Panc1 (cell line): ENCODE results near the gene C2CD3. TPM values are rescaled to one million over a fixed set of nuclear protein-coding genes. Genes with fewer than 3 reads are reported as not detected.

Experiments used
- ATAC-seq: fragments of 200-7000 bp; cut with Tn5 transposase; 2 replicates; pipeline ENCODE4 v1.9.1; 2020; ENCODE audit warnings: mild to moderate bottlenecking, moderate library complexity
- BruUV-seq: library from RNA; stranded (reverse); fragments of 400-500 nt; replicated peaks from 2 replicates; lab custom pipeline; 2021; lab: Mats Ljungman, UMichigan
- CTCF ChIA-PET: fragments of 300-600 bp; sonication (Branson Sonifier 250); formaldehyde crosslinking; loops from one replicate; lab custom pipeline; 2022; ENCODE audit warnings: antibody characterized with exemption; lab: Charles Lee
- POLR2A ChIA-PET: fragments of 300-600 bp; sonication (Branson Sonifier 250); formaldehyde crosslinking; loops from one replicate; lab custom pipeline; 2022; ENCODE audit warnings: antibody characterized with exemption; lab: Charles Lee
- DNase-seq: peaks from one replicate; pipeline ENCODE4 v3.0.0-alpha.2; 2010; ENCODE audit warnings: low read depth, low spot score
- H3K27ac ChIP-seq: 2 replicates; pipeline ENCODE4 v1.5.1; 2011; ENCODE audit warnings: mild to moderate bottlenecking, low read length, inconsistent platforms
- H3K27me3 ChIP-seq: fragments of 200-500 bp; sonication (Bioruptor generic); 2 replicates; pipeline ENCODE4 v1.6.0; 2014; ENCODE audit warnings: low read length, inconsistent platforms; ENCODE audit not compliant: control insufficient read depth, insufficient read depth
- H3K36me3 ChIP-seq: fragments of 200-500 bp; sonication (Bioruptor generic); 2 replicates; pipeline ENCODE4 v1.5.1; 2014; ENCODE audit warnings: inconsistent platforms, mild to moderate bottlenecking, low read length, moderate library complexity; ENCODE audit not compliant: control insufficient read depth, insufficient read depth
- H3K4me1 ChIP-seq: 2 replicates; pipeline ENCODE4 v1.5.1; 2011; ENCODE audit warnings: inconsistent platforms, mild to moderate bottlenecking, low read length, moderate library complexity; ENCODE audit not compliant: control insufficient read depth, insufficient read depth
- H3K4me3 ChIP-seq, 2 experiments: 2 replicates each; pipeline ENCODE4 v1.5.1; 2011 to 2012; ENCODE audit warnings: low read depth in 2 of 2, low read length in 2 of 2, mild to moderate bottlenecking in 2 of 2, inconsistent platforms in 1 of 2, moderate library complexity in 1 of 2
- H3K9me3 ChIP-seq: fragments of 200-500 bp; sonication (Bioruptor generic); 2 replicates; pipeline ENCODE4 v1.5.1; 2014; ENCODE audit warnings: low read depth, mild to moderate bottlenecking, inconsistent platforms, low read length, moderate library complexity; ENCODE audit not compliant: control insufficient read depth, insufficient read depth
- POLR2AphosphoS5 ChIP-seq: IDR thresholded peaks from 2 replicates; pipeline ENCODE4 v1.6.1; 2012; ENCODE audit warnings: mild to moderate bottlenecking, low read depth, low read length, moderate library complexity
- SIN3A ChIP-seq: IDR thresholded peaks from 2 replicates; pipeline ENCODE4 v1.6.1; 2012; ENCODE audit warnings: low read depth, mild to moderate bottlenecking, low read length, moderate library complexity, borderline replicate concordance; ENCODE audit not compliant: insufficient read depth
- TCF7L2 ChIP-seq: IDR thresholded peaks from 2 replicates; pipeline ENCODE4 v1.6.1; 2011; ENCODE audit warnings: mild to moderate bottlenecking, low read depth, low read length, inconsistent platforms
- in situ Hi-C: cut with HindIII; loops from 2 replicates; pipeline ENCODE4 v1.10.0; 2016; ENCODE audit warnings: low sequenced_read_pairs, low pct_unique_long_range_greater_than_20kb
- intact Hi-C: fragments of 100-400 bp; cut with micrococcal nuclease; formaldehyde crosslinking; loops from one replicate; pipeline ENCODE4 v1.10.0; 2022; ENCODE audit not compliant: unreplicated experiment
- total RNA-seq: library from RNA; stranded (reverse); gene quantifications from one replicate; pipeline ENCODE4 v1.2.1, GENCODE V29; 2021; ENCODE audit not compliant: unreplicated experiment
- TF ChIP-seq, protein P1 (sequence below), 2 experiments: IDR thresholded peaks; 2 replicates each; pipeline ENCODE4 v1.6.1; 2011 to 2012; ENCODE audit warnings: low read depth in 2 of 2, control low read depth in 1 of 2, low read length in 1 of 2, mild to moderate bottlenecking in 1 of 2, moderate library complexity in 1 of 2; ENCODE audit not compliant: insufficient read depth in 1 of 2
- TF ChIP-seq, protein P2 (sequence below): fragments of 450-650 bp; IDR thresholded peaks from 2 replicates; pipeline ENCODE4 v1.5.1; 2017; ENCODE audit warnings: mild to moderate bottlenecking

Gene C2CD3
- total RNA-seq, 1 experiment from 2014 or later = 51.8 TPM

DNA sequence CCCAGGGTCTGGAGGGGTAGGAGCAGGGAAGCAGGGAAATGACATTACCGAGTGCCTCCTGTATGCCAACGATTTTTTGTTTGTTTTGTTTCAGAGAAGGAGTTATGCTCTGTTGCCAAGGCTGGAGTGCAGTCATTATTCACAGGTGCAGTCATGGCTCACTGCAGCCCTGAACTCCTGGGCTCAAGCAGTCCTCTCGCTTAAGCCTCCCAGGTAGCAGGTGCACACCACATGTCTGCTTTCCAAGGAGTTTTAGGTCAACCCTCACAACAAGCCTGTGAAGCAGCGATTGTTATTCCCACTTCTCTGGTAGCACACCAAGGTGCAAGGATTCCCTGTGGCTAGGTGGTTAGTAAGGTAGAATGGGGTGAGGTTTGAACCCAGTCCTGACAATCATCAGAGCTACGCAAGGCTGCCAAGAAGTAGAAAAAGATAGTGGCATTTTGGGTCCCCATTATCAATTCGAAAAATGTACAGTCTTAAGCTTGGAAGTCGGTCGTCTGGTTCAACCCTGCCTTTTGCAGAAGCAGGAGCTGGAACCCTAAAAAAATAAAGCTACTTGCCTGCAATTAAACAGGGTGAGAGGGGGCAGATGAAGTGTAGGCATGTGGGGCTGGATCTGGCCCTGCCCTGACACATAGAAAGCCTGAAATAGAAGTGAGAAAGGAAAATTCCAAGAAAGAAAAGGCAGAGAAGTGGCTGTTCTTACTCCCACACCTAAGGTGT lies 171.1 kb downstream of the C2CD3 start:
- H3K4me1 ChIP-seq = no peaks in the 10 kb centered on the region
- ChIA-PET CTCF (no interaction called here), POLR2A (interaction anchor here (0.6 kb wide), 1 partner anchor 283 kb away, joined by 4 read pairs; no protein-coding TSS in a partner anchor)
- H3K4me3 ChIP-seq = no peak overlapping the region
- H3K27me3 ChIP-seq = no peaks in the 10 kb centered on the region; the same call in 1 of the 2 replicates
- H3K9me3 ChIP-seq = no peaks in the 10 kb centered on the region
- in situ Hi-C loops = no loop called here
- TF ChIP-seq POLR2AphosphoS5 = no peak
- TF ChIP-seq TCF7L2 = no peak
- TF ChIP-seq, protein P1, sequence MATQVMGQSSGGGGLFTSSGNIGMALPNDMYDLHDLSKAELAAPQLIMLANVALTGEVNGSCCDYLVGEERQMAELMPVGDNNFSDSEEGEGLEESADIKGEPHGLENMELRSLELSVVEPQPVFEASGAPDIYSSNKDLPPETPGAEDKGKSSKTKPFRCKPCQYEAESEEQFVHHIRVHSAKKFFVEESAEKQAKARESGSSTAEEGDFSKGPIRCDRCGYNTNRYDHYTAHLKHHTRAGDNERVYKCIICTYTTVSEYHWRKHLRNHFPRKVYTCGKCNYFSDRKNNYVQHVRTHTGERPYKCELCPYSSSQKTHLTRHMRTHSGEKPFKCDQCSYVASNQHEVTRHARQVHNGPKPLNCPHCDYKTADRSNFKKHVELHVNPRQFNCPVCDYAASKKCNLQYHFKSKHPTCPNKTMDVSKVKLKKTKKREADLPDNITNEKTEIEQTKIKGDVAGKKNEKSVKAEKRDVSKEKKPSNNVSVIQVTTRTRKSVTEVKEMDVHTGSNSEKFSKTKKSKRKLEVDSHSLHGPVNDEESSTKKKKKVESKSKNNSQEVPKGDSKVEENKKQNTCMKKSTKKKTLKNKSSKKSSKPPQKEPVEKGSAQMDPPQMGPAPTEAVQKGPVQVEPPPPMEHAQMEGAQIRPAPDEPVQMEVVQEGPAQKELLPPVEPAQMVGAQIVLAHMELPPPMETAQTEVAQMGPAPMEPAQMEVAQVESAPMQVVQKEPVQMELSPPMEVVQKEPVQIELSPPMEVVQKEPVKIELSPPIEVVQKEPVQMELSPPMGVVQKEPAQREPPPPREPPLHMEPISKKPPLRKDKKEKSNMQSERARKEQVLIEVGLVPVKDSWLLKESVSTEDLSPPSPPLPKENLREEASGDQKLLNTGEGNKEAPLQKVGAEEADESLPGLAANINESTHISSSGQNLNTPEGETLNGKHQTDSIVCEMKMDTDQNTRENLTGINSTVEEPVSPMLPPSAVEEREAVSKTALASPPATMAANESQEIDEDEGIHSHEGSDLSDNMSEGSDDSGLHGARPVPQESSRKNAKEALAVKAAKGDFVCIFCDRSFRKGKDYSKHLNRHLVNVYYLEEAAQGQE (IDR thresholded peaks at IDR 0.05; ENCODE audit: insufficient read depth in 1 of 2, low read depth in 2 of 2, low read length in 1 of 2) = no peak
- TF ChIP-seq, protein P2, sequence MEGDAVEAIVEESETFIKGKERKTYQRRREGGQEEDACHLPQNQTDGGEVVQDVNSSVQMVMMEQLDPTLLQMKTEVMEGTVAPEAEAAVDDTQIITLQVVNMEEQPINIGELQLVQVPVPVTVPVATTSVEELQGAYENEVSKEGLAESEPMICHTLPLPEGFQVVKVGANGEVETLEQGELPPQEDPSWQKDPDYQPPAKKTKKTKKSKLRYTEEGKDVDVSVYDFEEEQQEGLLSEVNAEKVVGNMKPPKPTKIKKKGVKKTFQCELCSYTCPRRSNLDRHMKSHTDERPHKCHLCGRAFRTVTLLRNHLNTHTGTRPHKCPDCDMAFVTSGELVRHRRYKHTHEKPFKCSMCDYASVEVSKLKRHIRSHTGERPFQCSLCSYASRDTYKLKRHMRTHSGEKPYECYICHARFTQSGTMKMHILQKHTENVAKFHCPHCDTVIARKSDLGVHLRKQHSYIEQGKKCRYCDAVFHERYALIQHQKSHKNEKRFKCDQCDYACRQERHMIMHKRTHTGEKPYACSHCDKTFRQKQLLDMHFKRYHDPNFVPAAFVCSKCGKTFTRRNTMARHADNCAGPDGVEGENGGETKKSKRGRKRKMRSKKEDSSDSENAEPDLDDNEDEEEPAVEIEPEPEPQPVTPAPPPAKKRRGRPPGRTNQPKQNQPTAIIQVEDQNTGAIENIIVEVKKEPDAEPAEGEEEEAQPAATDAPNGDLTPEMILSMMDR = no peak
- no peak for TF ChIP-seq SIN3A
- no peaks in the 10 kb centered on the region for H3K36me3 ChIP-seq
- DNase-seq = no peak
- intact Hi-C loops = no loop called here
- ATAC-seq = no peak
- BruUV-seq = no TSS peak
- H3K27ac ChIP-seq = no peak overlapping the region

DNA sequence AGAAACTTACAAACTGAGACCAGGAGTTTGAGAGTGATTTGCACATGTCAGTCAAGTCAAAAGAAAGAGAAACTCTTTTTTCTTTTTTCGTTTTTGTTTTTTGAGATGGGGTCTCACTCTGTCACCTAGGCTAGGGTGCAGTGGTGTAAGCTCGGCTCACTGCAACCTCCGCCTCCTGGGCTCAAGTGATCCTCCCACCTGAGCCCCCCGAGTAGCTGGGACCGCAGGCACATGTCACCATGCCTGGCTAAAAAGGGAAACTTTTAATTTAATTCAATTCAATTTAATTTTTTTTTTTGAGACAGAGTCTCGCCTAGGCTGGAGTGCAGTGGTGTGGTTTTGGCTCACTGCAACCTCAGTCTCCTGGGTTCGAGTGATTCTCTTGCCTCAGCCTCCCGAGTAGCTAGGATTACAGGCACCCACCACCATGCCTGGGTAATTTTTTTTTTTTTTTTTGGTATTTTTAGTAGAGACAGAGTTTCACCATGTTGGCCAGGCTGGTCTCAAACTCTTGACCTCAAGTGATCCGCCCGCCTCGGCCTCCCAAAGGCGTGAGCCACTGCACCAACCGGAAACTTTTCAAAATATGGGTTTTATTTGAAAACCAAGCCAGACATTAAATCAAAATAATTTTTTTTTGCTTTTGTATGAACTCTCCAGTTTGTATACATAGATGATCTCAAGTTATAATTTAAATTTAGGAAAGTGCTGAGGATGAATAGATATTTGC lies 171.8 kb downstream of the C2CD3 start:
- in situ Hi-C loops (no loop called here), intact Hi-C loops (no loop called here)
- BruUV-seq = no TSS peak
- Histone ChIP-seq H3K27ac (no peak overlapping the region), H3K36me3 (no peaks in the 10 kb centered on the region), H3K27me3 (no peaks in the 10 kb centered on the region; the same call in 1 of the 2 replicates), H3K9me3 (no peaks in the 10 kb centered on the region), H3K4me3 (no peak overlapping the region), H3K4me1 (no peaks in the 10 kb centered on the region)
- CTCF ChIA-PET = no interaction called here
- no peak for ATAC-seq
- no peak for DNase-seq
- TF ChIP-seq, protein P2 = no peak
- no peak for TF ChIP-seq TCF7L2
- TF ChIP-seq POLR2AphosphoS5 = no peak
- TF ChIP-seq, protein P1 (IDR thresholded peaks at IDR 0.05; ENCODE audit: insufficient read depth in 1 of 2, low read depth in 2 of 2, low read length in 1 of 2) = no peak
- no peak for TF ChIP-seq SIN3A
- POLR2A ChIA-PET = interaction anchor here (0.6 kb wide), 1 partner anchor 282 kb away, joined by 4 read pairs; no protein-coding TSS in a partner anchor
